Left lung (tissue), 10 donors: ENCODE measurements around the gene DDO. TPM values are rescaled to one million over a fixed set of nuclear protein-coding genes. Genes with fewer than 3 reads are reported as not detected.

ENCODE experiments used
- ATAC-seq: fragments of 200-7000 bp; cut with Tn5 transposase; one replicate; pipeline ENCODE4 v1.9.1; 2020; ENCODE audit warnings: moderate library complexity
- DNase-seq, 4 donors: peaks; one replicate each; pipeline ENCODE4 v3.0.0-alpha.2; 2013 to 2020
- H3K27ac ChIP-seq, 2 donors: fragments of 200-600 bp; sonication (generic) in 1 of 2; one replicate each; pipeline versions ENCODE4 v1.5.0 to v1.8.0; 2020 to 2021
- H3K27me3 ChIP-seq, 2 donors: fragments of 200-600 bp; sonication (generic) in 1 of 2; one replicate each; pipeline versions ENCODE4 v1.5.0 to v1.8.0; 2020 to 2021
- H3K36me3 ChIP-seq, 2 donors: fragments of 200-600 bp; sonication (generic) in 1 of 2; one replicate each; pipeline versions ENCODE4 v1.5.0 to v1.8.0; 2020 to 2021
- H3K4me1 ChIP-seq, 2 donors: fragments of 200-600 bp; one replicate each; pipeline ENCODE4 v1.8.0; 2021
- H3K4me3 ChIP-seq, 2 donors: fragments of 200-600 bp; sonication (generic) in 1 of 2; one replicate each; pipeline versions ENCODE4 v1.5.0 to v1.8.0; 2020 to 2021; ENCODE audit warnings: mild to moderate bottlenecking in 1 of 2
- H3K9me3 ChIP-seq, 2 donors: fragments of 200-600 bp; sonication (generic) in 1 of 2; one replicate each; pipeline versions ENCODE4 v1.5.0 to v1.8.0; 2020 to 2021
- CTCF ChIP-seq, 2 donors: fragments of 200-600 bp; sonication (generic) in 1 of 2; IDR thresholded peaks; one replicate each; pipeline versions ENCODE4 v1.5.0 to v1.8.0; 2021; ENCODE audit warnings: antibody characterized with exemption in 2 of 2
- intact Hi-C, 2 donors: fragments of 100-400 bp; cut with DNase I; formaldehyde crosslinking; loops; one replicate each; pipeline versions ENCODE4 v1.11.2 to v1.14.2; 2022
- polyA plus RNA-seq, 6 donors: library from polyadenylated mRNA; unstranded; fragments of 120-200 nt; gene quantifications; one replicate each; pipeline ENCODE4 v1.2.1, GENCODE V29; 2013; ENCODE audit not compliant: insufficient read length in 6 of 6
- total RNA-seq, 2 donors: library from RNA; stranded (reverse); fragmentation: NEBNext Ultra II Directional; extraction: Animal tissue kit (Norgen Biotek cat#: 25700); gene quantifications; one replicate each; pipeline ENCODE4 v1.2.1, GENCODE V29; 2021
- donor health status: DM: no; HTN: yes; CAD: no.
- donor health status: DM: no; HTN: no; CAD: no.

The DDO gene
- total and polyA plus RNA-seq, 8 donors: 0.61 to 2.4 (median 1.7) TPM

DNA sequence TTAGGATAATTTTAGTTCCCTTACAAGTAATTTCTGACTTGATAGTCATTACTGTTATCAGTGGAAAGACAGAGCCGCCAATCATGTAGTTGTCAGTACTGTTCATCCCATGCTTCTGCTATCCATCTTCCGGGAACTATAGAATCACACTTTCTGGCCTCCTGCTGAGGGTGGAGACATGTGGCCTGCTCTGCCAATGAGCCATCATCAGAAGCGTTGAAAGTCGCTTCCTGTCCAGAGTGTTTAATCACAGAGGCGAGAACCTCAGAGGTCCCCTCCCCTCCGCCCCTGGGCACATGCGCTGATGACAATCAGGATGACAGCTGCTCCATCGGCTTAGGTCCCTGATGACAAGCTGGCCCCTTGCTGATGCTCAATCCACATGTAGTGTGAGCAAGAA, 3.0 kb downstream of the DDO start:
- Histone ChIP-seq H3K4me3 (no peak overlapping the region), H3K9me3 (no peaks in the 10 kb centered on the region), H3K27ac (no peak overlapping the region), H3K27me3 (no peaks in the 10 kb centered on the region), H3K36me3 (no peaks in the 10 kb centered on the region), H3K4me1 (peaks cover 0 to 4% of the 10 kb centered on the region in 2 donors)
- TF ChIP-seq CTCF (IDR thresholded peaks at IDR 0.05): no peak
- intact Hi-C loops: no loop called here
- DNase-seq (no peak), ATAC-seq (no peak)

GRCh38 chr6:110410511-110410910, 4.9 kb downstream of the DDO start:
- no peaks in the 10 kb centered on the region for H3K36me3 ChIP-seq
- peaks cover 0 to 4% of the 10 kb centered on the region in 2 donors for H3K4me1 ChIP-seq
- H3K27me3 ChIP-seq: no peaks in the 10 kb centered on the region
- no peak overlapping the region for H3K27ac ChIP-seq
- ATAC-seq (no peak), DNase-seq (no peak)
- no peak overlapping the region for H3K4me3 ChIP-seq
- TF ChIP-seq CTCF (IDR thresholded peaks at IDR 0.05): no peak
- no peaks in the 10 kb centered on the region for H3K9me3 ChIP-seq
- intact Hi-C loops: no loop called here

GRCh38 chr6:110409794-110410193, 5.6 kb downstream of the DDO start:
- ATAC-seq: no peak
- DNase-seq: no peak
- H3K9me3 ChIP-seq: no peaks in the 10 kb centered on the region
- peaks cover 0 to 4% of the 10 kb centered on the region in 2 donors for H3K4me1 ChIP-seq
- intact Hi-C loops: no loop called here
- no peak for TF ChIP-seq CTCF (IDR thresholded peaks at IDR 0.05)
- no peaks in the 10 kb centered on the region for H3K27me3 ChIP-seq
- H3K27ac ChIP-seq: no peak overlapping the region
- H3K36me3 ChIP-seq: no peaks in the 10 kb centered on the region
- H3K4me3 ChIP-seq: no peak overlapping the region

- Histone ChIP-seq H3K27me3 (no peaks in the 10 kb centered on the region), H3K9me3 (no peaks in the 10 kb centered on the region), H3K4me3 (no peak overlapping the region), H3K27ac (no peak overlapping the region), H3K4me1 (no peaks in the 10 kb centered on the region), H3K36me3 (no peaks in the 10 kb centered on the region)
- no peak for ATAC-seq
- TF ChIP-seq CTCF (IDR thresholded peaks at IDR 0.05): no peak
- intact Hi-C loops: no loop called here
- DNase-seq: no peak
Observed at GRCh38 chr6:110408901-110409300, 6.5 kb downstream of the DDO start.

GRCh38 chr6:110404607-110405006, 10.8 kb downstream of the DDO start:
- no peaks in the 10 kb centered on the region for H3K36me3 ChIP-seq
- H3K9me3 ChIP-seq: no peaks in the 10 kb centered on the region
- no peak for TF ChIP-seq CTCF (IDR thresholded peaks at IDR 0.05)
- DNase-seq (no peak), ATAC-seq (no peak)
- H3K4me3 ChIP-seq: no peak overlapping the region
- peaks cover 0 to 1% of the 10 kb centered on the region in 2 donors for H3K4me1 ChIP-seq
- peaks cover 0 to 7% of the 10 kb centered on the region in 2 donors for H3K27me3 ChIP-seq
- H3K27ac ChIP-seq: no peak overlapping the region
- intact Hi-C loops: no loop called here
